ENCODE data around the gene OTULIN.

The OTULIN gene

DNA sequence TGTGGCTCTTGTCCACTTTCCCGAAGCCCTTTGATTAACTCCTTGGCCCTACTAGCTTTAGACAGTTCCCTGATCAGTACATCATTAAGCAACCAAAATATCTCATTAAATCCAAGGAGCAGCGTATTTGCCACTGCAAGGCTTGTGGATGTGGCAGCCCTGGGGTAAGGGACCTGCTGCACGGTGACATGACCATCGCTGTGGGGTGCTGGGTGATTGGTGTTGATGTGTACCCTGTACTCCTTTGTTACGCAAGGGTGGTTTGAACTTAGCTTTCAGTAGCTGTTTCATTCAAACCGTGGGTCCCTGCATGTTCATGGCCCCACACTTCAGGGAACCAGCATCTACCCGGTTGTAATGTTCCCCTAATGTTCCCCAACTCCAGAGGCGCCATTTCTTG, 41.0 kb downstream of the OTULIN start:
- Histone ChIP-seq H2AK5ac (ENCODE audit: low read length) (no peak overlapping the region), H3K23ac (ENCODE audit: low read length) (no peak overlapping the region), H3K27me3 (ENCODE audit: insufficient read depth, low read length, poor library complexity) (no peaks in the 10 kb centered on the region), H3K4me3 (ENCODE audit: low read length) (no peak overlapping the region), H3K9ac (ENCODE audit: low read length) (no peak overlapping the region), H3K36me3 (ENCODE audit: control insufficient read depth, insufficient read depth, low read length) (peaks cover 2% of the 10 kb centered on the region), H3K79me2 (ENCODE audit: control insufficient read depth, insufficient read depth, low read length) (no peaks in the 10 kb centered on the region), H2BK15ac (replicated peaks; ENCODE audit: low read depth) (no peak overlapping the region), H2BK120ac (ENCODE audit: low read depth, low read length) (no peak overlapping the region), H3K56ac (ENCODE audit: low read length) (no peak overlapping the region), H3K4ac (ENCODE audit: low read depth, low read length) (no peak overlapping the region), H4K5ac (ENCODE audit: low read length) (no peak overlapping the region), H3K4me2 (ENCODE audit: low read length) (no peak overlapping the region), H4K8ac (ENCODE audit: low read depth, low read length) (no peak overlapping the region), H3K18ac (ENCODE audit: low read length) (no peak overlapping the region), H3K79me1 (ENCODE audit: low read length) (no peaks in the 10 kb centered on the region), H2BK5ac (ENCODE audit: low read length) (no peak overlapping the region), H3K4me1 (ENCODE audit: control insufficient read depth, low read depth, low read length) (no peaks in the 10 kb centered on the region), H3K27ac (ENCODE audit: low read depth, low read length) (no peak overlapping the region)
- DNase-seq = no peak
- WGBS (ENCODE audit: extremely low coverage, insufficient coverage, low lambda C conversion rate) = no CpG with 5 or more reads among the region's 8 CpGs

DNA sequence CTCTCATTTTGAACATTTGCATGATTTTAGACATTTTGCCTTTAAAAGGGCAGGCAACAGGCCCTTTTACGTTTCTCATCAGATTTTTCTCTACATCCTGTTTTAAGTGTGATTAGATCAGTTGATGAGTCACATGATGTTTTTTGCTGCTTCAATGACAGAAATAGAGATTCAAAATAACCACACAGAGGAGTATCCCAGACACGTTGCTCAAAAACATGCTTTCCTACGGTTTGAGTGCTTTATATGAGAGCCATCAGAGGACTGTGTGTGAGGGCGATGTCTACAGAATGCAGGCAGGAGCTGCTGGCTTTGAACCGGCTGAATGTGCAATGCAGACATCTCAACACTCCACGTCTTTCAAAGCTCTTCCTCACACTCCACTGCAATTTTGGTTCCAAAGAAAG, 42.1 kb downstream of the OTULIN start:
- H3K36me3 ChIP-seq (ENCODE audit: control insufficient read depth, insufficient read depth, low read length) = peaks cover 2% of the 10 kb centered on the region
- no peaks in the 10 kb centered on the region for H3K27me3 ChIP-seq (ENCODE audit: insufficient read depth, low read length, poor library complexity)
- no peak overlapping the region for H3K27ac ChIP-seq (ENCODE audit: low read depth, low read length)
- no peak overlapping the region for H4K8ac ChIP-seq (ENCODE audit: low read depth, low read length)
- DNase-seq = no peak
- no peak overlapping the region for H2BK5ac ChIP-seq (ENCODE audit: low read length)
- no peaks in the 10 kb centered on the region for H3K4me1 ChIP-seq (ENCODE audit: control insufficient read depth, low read depth, low read length)
- H3K4me2 ChIP-seq (ENCODE audit: low read length) = no peak overlapping the region
- no peak overlapping the region for H3K9ac ChIP-seq (ENCODE audit: low read length)
- H3K18ac ChIP-seq (ENCODE audit: low read length) = no peak overlapping the region
- H4K5ac ChIP-seq (ENCODE audit: low read length) = no peak overlapping the region
- H3K4me3 ChIP-seq (ENCODE audit: low read length) = no peak overlapping the region
- H3K79me1 ChIP-seq (ENCODE audit: low read length) = no peaks in the 10 kb centered on the region
- no peak overlapping the region for H3K4ac ChIP-seq (ENCODE audit: low read depth, low read length)
- H3K56ac ChIP-seq (ENCODE audit: low read length) = no peak overlapping the region
- H2BK15ac ChIP-seq (replicated peaks; ENCODE audit: low read depth) = no peak overlapping the region
- WGBS (ENCODE audit: extremely low coverage, insufficient coverage, low lambda C conversion rate) = no CpG with 5 or more reads among the region's 6 CpGs
- H3K23ac ChIP-seq (ENCODE audit: low read length) = no peak overlapping the region
- no peak overlapping the region for H2BK120ac ChIP-seq (ENCODE audit: low read depth, low read length)
- no peak overlapping the region for H2AK5ac ChIP-seq (ENCODE audit: low read length)
- no peaks in the 10 kb centered on the region for H3K79me2 ChIP-seq (ENCODE audit: control insufficient read depth, insufficient read depth, low read length)

DNA sequence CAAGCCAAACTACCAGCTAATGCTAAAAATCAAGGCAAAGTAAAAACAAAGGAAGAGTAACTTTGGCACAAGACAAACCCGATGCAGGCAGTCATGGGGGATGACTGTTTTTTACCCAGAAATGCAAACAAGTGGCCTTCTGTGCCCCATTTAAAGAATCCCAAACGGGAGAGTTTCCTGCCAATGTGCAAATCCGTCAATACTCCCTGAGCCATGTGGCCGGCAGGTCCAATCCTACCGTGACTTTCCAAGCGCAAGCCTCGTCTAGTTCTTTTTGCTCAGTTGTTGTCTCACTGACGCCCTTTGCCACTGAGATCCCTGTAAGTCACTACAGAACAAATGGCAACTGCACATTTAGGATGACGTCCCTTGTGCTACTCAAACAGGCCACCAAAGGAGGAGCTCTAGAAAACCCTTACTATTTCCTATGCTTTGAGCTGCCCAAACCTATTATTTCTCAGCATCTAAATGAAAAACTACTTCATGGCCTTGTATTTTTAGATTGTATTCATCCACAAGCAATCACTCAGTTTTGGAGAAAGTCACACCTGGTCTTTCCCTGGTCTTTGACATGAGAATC, 43.4 kb downstream of the OTULIN start:
- Histone ChIP-seq H3K36me3 (ENCODE audit: control insufficient read depth, insufficient read depth, low read length) (peaks cover 3% of the 10 kb centered on the region), H3K4me3 (ENCODE audit: low read length) (no peak overlapping the region)
- DNase-seq = no peak

DNA sequence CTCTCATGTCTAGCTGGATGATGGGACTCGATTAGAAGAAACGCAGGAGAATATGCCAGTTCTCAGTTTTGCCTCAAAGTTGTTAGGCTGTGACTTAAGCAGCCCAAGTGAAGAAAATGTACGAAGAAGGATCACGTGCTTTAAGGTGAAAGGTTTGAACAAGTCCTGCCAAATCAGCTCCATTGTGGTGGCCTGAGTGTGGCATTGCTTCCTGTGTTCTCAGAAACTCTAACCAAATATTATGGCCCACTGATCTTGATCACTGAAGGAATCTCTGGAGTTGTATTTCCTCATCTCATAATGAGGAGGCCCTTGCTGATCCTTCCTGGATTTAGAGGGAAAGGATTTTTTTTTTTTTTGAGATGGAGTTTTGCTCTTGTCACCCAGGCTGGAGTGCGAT, 44.0 kb downstream of the OTULIN start:
- Histone ChIP-seq H2BK5ac (ENCODE audit: low read length) (no peak overlapping the region), H3K18ac (ENCODE audit: low read length) (no peak overlapping the region), H3K4me1 (ENCODE audit: control insufficient read depth, low read depth, low read length) (no peaks in the 10 kb centered on the region), H4K8ac (ENCODE audit: low read depth, low read length) (no peak overlapping the region), H3K79me1 (ENCODE audit: low read length) (no peaks in the 10 kb centered on the region), H3K4me3 (ENCODE audit: low read length) (no peak overlapping the region), H2AK5ac (ENCODE audit: low read length) (no peak overlapping the region), H3K36me3 (ENCODE audit: control insufficient read depth, insufficient read depth, low read length) (peaks cover 4% of the 10 kb centered on the region), H3K23ac (ENCODE audit: low read length) (no peak overlapping the region), H2BK15ac (replicated peaks; ENCODE audit: low read depth) (no peak overlapping the region), H3K79me2 (ENCODE audit: control insufficient read depth, insufficient read depth, low read length) (no peaks in the 10 kb centered on the region), H3K27me3 (ENCODE audit: insufficient read depth, low read length, poor library complexity) (no peaks in the 10 kb centered on the region), H3K9ac (ENCODE audit: low read length) (no peak overlapping the region), H3K56ac (ENCODE audit: low read length) (no peak overlapping the region), H3K4ac (ENCODE audit: low read depth, low read length) (no peak overlapping the region), H3K4me2 (ENCODE audit: low read length) (no peak overlapping the region), H4K5ac (ENCODE audit: low read length) (no peak overlapping the region), H2BK120ac (ENCODE audit: low read depth, low read length) (no peak overlapping the region), H3K27ac (ENCODE audit: low read depth, low read length) (no peak overlapping the region)
- DNase-seq = no peak
- no CpG with 5 or more reads among the region's 5 CpGs for WGBS (ENCODE audit: extremely low coverage, insufficient coverage, low lambda C conversion rate)

More for the DNA sequence above, 43.4 kb downstream of the OTULIN start:
- no peaks in the 10 kb centered on the region for H3K4me1 ChIP-seq (ENCODE audit: control insufficient read depth, low read depth, low read length)
- no peak overlapping the region for H3K56ac ChIP-seq (ENCODE audit: low read length)
- no peak overlapping the region for H3K23ac ChIP-seq (ENCODE audit: low read length)
- no peak overlapping the region for H2BK120ac ChIP-seq (ENCODE audit: low read depth, low read length)
- H2BK15ac ChIP-seq (replicated peaks; ENCODE audit: low read depth) = no peak overlapping the region
- H4K5ac ChIP-seq (ENCODE audit: low read length) = no peak overlapping the region
- H3K9ac ChIP-seq (ENCODE audit: low read length) = no peak overlapping the region
- H3K79me2 ChIP-seq (ENCODE audit: control insufficient read depth, insufficient read depth, low read length) = no peaks in the 10 kb centered on the region
- no peak overlapping the region for H3K4me2 ChIP-seq (ENCODE audit: low read length)
- WGBS (ENCODE audit: extremely low coverage, insufficient coverage, low lambda C conversion rate) = no CpG with 5 or more reads among the region's 9 CpGs
- no peak overlapping the region for H3K18ac ChIP-seq (ENCODE audit: low read length)
- no peaks in the 10 kb centered on the region for H3K79me1 ChIP-seq (ENCODE audit: low read length)
- H4K8ac ChIP-seq (ENCODE audit: low read depth, low read length) = no peak overlapping the region
- no peaks in the 10 kb centered on the region for H3K27me3 ChIP-seq (ENCODE audit: insufficient read depth, low read length, poor library complexity)
- H3K27ac ChIP-seq (ENCODE audit: low read depth, low read length) = no peak overlapping the region
- H3K4ac ChIP-seq (ENCODE audit: low read depth, low read length) = no peak overlapping the region
- no peak overlapping the region for H2AK5ac ChIP-seq (ENCODE audit: low read length)
- no peak overlapping the region for H2BK5ac ChIP-seq (ENCODE audit: low read length)

DNA sequence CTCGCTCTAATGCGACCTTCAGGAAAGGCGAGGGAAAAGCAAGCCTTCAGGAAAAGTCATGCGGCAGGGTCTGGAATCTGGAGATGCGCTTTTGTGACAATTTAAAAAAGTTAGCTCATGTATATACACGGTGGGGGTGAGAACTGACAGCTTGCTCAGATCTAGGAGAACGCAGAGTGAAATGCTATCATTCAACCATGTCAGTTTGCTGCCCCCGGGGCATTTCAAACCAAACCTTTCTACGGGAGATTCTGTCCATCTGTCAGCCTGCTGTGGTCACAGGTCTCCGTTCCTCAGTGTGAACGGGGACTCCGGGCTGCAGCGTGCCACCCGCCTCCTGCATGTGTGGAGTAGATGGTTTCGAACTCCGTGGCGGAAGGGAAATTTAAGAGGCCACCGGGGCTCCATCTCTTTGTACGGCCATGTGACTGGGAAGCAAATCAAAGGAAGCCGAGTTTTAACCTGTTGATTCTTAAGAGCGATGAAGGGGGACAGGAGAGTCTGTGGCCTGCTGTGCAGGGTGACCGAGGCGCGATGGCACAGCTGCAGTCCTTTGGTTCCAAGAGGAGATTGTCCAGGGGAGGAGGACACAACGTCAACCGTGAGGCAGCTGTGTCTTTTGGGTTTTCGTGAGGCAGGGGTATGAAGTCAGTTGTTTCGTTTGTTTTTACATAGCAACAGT, 45.9 kb downstream of the OTULIN start:
- Histone ChIP-seq H3K79me1 (ENCODE audit: low read length) (no peaks in the 10 kb centered on the region), H2BK5ac (ENCODE audit: low read length) (no peak overlapping the region), H3K4me1 (ENCODE audit: control insufficient read depth, low read depth, low read length) (no peaks in the 10 kb centered on the region), H4K8ac (ENCODE audit: low read depth, low read length) (no peak overlapping the region), H3K9ac (ENCODE audit: low read length) (no peak overlapping the region), H3K56ac (ENCODE audit: low read length) (no peak overlapping the region), H2AK5ac (ENCODE audit: low read length) (no peak overlapping the region), H4K5ac (ENCODE audit: low read length) (no peak overlapping the region), H3K4me2 (ENCODE audit: low read length) (no peak overlapping the region), H2BK120ac (ENCODE audit: low read depth, low read length) (no peak overlapping the region), H2BK15ac (replicated peaks; ENCODE audit: low read depth) (no peak overlapping the region), H3K23ac (ENCODE audit: low read length) (no peak overlapping the region), H3K18ac (ENCODE audit: low read length) (no peak overlapping the region), H3K36me3 (ENCODE audit: control insufficient read depth, insufficient read depth, low read length) (peaks cover 7% of the 10 kb centered on the region), H3K27ac (ENCODE audit: low read depth, low read length) (no peak overlapping the region), H3K4ac (ENCODE audit: low read depth, low read length) (no peak overlapping the region), H3K4me3 (ENCODE audit: low read length) (no peak overlapping the region), H3K27me3 (ENCODE audit: insufficient read depth, low read length, poor library complexity) (no peaks in the 10 kb centered on the region), H3K79me2 (ENCODE audit: control insufficient read depth, insufficient read depth, low read length) (no peaks in the 10 kb centered on the region)
- WGBS (ENCODE audit: extremely low coverage, insufficient coverage, low lambda C conversion rate) = no CpG with 5 or more reads among the region's 28 CpGs
- DNase-seq = no peak

DNA sequence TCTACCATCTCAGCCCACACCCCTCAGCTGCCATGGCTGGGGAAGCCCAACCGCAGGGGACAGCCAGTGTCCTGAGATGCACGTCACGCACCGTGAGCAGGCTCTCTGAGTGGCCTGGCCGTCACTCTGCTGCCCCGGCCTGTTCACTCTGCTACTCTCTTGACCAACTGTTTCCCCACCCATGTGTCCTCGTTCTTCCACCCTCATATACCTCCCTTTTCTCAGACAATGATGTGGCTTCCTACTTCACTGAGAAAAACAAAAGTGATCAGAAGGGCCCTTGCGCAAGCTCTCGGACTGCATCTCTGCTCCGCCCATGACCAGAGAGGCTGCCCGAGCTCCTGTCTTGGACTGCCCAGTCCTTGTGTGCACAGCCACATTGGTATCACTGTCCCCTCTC, 47.6 kb downstream of the OTULIN start:
- H3K36me3 ChIP-seq (ENCODE audit: control insufficient read depth, insufficient read depth, low read length) = peaks cover 5% of the 10 kb centered on the region
- no peak overlapping the region for H3K4ac ChIP-seq (ENCODE audit: low read depth, low read length)
- H2BK15ac ChIP-seq (replicated peaks; ENCODE audit: low read depth) = no peak overlapping the region
- H3K56ac ChIP-seq (ENCODE audit: low read length) = no peak overlapping the region
- no peak overlapping the region for H4K8ac ChIP-seq (ENCODE audit: low read depth, low read length)
- no peak overlapping the region for H3K9ac ChIP-seq (ENCODE audit: low read length)
- no peak overlapping the region for H2AK5ac ChIP-seq (ENCODE audit: low read length)
- no peak overlapping the region for H2BK5ac ChIP-seq (ENCODE audit: low read length)
- no peak overlapping the region for H2BK120ac ChIP-seq (ENCODE audit: low read depth, low read length)
- no peak overlapping the region for H3K4me3 ChIP-seq (ENCODE audit: low read length)
- H3K79me2 ChIP-seq (ENCODE audit: control insufficient read depth, insufficient read depth, low read length) = no peaks in the 10 kb centered on the region
- H3K27ac ChIP-seq (ENCODE audit: low read depth, low read length) = no peak overlapping the region
- H3K79me1 ChIP-seq (ENCODE audit: low read length) = no peaks in the 10 kb centered on the region
- no peaks in the 10 kb centered on the region for H3K4me1 ChIP-seq (ENCODE audit: control insufficient read depth, low read depth, low read length)
- no peak overlapping the region for H3K18ac ChIP-seq (ENCODE audit: low read length)
- no peak overlapping the region for H3K23ac ChIP-seq (ENCODE audit: low read length)
- no peak overlapping the region for H4K5ac ChIP-seq (ENCODE audit: low read length)
- H3K4me2 ChIP-seq (ENCODE audit: low read length) = no peak overlapping the region
- no peak for DNase-seq
- WGBS (ENCODE audit: extremely low coverage, insufficient coverage, low lambda C conversion rate) = no CpG with 5 or more reads among the region's 11 CpGs
- no peaks in the 10 kb centered on the region for H3K27me3 ChIP-seq (ENCODE audit: insufficient read depth, low read length, poor library complexity)
